Fibroblast of gingiva (primary cell): Measurements from ENCODE around the gene CRAMP1.

Source experiments
- DNase-seq: peaks from one replicate; pipeline ENCODE4 v3.0.0-alpha.2; 2011; ENCODE audit warnings: low read depth

The CRAMP1 gene

DNA sequence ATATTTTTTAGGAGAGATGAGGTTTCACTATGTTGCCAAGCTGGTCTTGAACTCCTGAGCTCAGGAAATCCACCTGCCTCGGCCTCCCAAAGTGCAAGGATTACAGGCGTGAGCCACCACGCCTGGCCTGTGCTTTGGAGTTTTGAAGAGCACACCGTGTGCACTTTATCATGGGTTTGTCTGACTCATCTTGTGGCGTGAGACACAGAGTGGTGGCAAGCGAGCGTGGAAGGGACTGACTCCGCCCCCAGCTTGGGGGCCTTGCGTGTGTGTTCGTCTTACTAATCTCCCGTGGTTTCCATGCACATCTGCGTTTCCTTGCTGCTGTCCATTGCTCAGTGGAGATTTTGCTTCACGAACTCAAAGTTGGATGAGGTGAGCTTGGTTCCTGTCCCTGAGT is 22.9 kb downstream of the CRAMP1 start:
- no peak for DNase-seq

- DNase-seq = no peak
These were observed 25.4 kb downstream of the CRAMP1 start for GRCh38 chr16:1637526-1637925.

GRCh38 chr16:1638757-1639156 is 26.6 kb downstream of the CRAMP1 start:
- no peak for DNase-seq

- DNase-seq = no peak
These were observed 27.1 kb downstream of the CRAMP1 start for GRCh38 chr16:1639282-1639681.

GRCh38 chr16:1639860-1640259 is 27.7 kb downstream of the CRAMP1 start:
- no peak for DNase-seq

DNA sequence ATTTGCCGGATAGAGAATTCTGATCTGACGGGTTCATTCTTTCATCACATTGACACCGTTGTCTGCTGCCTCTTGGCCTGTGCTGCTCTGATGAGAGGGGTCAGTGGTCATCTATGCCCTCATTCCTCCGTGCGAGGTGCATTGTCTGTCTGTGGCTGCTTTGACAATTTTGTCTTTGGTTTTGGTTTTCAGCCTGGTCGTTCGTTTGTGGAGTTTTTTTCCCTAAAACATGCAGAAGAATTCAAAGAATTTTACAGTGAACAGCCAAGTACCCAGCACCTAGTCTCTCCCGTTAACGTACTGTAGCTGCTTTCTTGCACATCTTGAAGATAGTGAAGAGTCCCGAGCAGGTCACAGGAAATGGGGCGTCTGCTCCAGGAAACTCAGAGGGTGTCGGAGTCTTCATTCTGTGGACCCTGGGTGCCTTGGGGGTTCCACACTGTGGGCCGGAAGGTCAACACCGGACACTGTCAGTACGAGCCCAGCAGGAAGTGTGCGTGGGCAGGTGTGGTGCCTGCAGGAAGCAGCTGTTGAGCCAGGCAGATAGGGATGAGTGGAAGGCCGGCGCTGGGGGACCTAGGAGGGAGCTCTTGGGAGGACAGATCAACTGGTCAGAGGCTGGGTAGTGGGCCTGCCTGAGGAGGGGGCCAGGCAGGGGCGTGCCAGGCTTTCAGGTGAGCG is 28.2 kb downstream of the CRAMP1 start:
- no peak for DNase-seq

DNA sequence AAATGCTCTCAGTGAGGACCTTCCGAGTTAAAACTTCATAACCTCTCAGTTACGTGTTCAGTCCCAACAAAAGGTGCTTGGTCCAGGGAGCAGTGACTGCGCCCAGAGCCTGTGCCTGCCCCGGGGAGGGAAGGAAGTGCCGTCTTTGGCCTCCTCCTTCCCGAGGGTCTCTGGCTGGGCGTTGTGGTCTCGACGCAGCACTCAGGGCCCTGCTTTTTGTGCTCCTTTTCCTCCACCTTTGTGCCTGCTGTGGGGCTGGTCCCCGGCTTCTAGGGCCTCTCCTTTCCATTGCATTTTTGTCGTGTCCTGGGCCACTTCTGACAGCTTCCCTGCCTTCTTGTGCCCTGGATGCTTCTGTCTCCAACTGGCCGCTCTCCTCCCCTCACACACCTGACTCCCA is 29.1 kb downstream of the CRAMP1 start:
- no peak for DNase-seq

- DNase-seq = no peak
These were observed 30.0 kb downstream of the CRAMP1 start for GRCh38 chr16:1642148-1642547.

DNA sequence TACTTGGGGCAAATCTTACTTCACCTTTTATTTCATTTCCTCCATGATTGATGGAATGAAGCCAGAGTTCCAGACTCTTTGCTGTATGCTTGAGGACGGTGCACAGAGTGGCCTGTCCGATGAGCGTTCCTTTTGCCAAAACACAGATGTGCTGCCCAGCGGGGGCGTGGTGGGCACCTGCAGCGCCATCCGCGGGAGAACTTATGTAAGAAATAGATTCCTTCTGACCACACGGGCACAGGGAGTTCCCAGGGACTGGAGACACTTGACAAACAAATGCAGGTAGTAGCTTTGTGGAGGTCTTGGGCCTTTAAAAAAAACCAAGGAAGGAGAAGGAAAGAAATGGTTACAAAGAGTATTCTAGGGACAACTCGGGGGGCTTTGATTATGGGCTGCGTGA is 30.6 kb downstream of the CRAMP1 start:
- DNase-seq = no peak

DNA sequence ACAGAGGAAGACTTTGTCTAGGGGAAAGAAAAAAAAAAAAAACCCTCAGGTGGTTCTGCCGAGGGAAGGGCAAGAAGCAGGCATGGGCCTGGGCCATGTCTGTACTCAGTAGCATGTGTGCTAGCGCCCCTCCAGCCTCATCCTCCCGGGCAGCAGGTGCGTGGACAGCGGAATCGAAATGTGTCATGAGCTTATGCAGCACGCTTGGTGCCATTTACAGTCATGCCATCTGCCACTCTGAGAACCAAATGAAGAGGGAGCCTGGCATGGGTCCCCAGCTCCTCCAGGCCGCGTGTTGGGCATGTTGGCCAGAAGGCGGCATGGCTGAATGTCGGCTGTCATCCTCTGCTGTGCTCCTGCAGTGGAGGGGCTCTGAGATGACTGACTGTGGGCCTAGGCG is 31.4 kb downstream of the CRAMP1 start:
- no peak for DNase-seq

DNA sequence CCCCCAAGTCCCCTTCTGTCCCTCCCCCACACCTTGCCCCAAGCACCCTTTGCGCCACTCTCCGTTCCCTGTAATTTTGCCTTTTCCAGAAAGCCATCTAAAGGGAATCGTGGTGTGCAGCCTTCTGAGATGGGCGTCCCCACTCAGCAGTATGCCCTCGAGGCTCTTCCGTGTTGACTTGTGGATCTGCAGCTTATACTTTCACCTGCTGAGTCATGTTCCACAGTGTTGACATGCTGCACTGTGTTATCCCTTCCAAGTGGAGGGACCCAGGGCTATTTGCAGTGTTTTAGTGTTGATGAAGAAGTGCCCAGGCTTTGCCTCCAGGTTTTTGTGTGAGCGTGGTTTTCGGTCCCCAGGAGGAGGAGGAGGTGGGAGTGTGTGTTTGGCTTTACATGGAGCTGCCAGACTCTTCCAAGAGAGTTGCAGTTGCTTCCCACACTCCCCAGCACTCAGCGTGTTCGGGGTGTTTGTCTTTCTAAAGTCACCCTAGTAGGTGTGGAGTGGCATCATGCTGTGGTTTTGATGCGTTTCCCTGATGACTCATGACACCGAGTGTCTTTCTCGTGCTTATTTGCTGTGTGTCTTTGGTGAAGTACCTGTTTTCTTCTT is 33.9 kb downstream of the CRAMP1 start:
- DNase-seq = no peak

GRCh38 chr16:1647856-1648255 is 35.7 kb downstream of the CRAMP1 start:
- no peak for DNase-seq

DNA sequence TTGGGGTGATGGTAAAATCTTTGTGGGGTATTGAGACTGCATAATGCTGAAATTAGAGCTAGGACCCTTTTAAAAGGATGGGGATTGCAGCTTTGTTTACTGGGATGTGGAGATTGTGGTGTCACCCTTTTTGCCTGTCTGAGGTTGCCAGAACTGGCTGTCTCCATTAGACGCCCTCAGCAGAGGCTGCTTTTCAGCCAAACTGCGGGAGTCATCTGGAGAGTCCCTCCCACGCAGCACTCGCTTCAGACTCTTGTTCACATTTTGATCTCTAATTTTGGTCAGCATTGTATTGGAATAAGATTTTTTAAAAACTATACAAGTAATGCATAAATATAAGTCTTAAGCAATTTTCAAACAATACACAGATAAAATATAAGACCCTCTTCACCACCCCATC is 38.0 kb downstream of the CRAMP1 start:
- DNase-seq = no peak

DNA sequence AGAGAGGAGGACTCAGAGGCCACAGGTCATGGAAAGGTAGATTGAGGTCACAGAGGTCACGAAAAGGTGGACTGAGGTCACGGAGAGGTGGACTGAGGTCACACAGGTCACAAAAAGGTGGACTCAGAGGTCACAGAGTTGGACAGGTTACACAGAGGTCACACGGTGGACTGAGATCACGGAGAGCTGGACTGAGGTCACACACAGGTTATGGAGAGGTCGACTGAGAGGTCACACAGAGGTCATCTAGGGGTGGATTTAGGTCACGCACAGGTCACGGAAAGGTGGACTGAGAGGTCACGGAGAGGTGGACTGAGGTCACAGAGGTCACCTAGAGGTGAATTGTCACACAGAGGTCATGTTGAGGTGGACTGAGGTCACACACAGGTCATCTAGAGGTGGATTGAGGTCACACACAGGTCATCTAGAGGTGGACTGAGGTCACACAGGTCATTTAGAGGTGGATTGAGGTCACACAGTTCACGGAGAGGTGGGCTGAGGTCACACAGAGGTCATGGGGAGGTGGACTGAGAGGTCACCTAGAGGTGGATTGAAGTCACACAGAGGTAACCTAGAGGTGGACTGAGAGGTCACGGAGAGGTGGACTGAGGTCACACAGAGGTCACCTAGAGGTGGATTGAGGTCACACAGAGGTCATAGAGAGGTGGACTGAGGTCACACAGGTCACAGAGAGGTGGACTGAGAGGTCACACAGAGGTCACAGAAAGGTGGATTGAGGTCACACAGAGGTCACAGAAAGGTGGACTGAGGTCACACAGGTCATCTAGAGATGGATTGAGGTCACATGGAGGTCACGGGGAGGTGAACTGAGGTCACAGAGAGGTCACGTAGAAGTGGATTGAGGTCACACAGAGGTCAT is 39.2 kb downstream of the CRAMP1 start:
- no peak for DNase-seq

- DNase-seq = no peak
These were observed 39.8 kb downstream of the CRAMP1 start for GRCh38 chr16:1651974-1652312.

- no peak for DNase-seq
These were observed 40.9 kb downstream of the CRAMP1 start for GRCh38 chr16:1653023-1653422.

GRCh38 chr16:1654505-1655268 is 42.5 kb downstream of the CRAMP1 start:
- DNase-seq = no peak

DNA sequence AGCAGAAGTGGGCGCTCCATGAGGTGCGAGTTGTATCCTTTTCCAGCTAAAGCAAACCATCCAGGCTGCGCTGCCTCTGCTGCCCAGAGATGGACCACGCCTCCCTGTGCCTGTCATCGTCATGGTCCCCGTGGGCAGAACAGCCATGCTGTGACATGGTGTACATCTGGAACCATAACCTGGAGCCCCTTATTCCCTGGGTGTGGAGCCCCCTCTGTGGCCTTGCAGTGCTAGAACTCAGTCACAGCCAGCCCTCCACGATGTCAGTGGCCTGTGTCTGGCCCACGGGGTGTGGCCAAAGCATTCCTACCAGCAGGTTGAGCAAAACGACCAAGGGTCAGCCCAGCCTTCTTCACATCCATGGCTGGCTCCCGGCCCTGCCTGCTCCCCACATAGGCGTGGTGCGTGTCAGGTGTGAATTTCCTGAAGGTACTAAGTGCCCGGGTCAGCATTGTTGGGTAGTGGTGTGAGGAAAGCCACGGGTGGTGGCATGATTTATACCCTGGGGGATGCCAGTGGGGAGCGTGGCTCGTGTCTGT is 43.2 kb downstream of the CRAMP1 start:
- DNase-seq = no peak

GRCh38 chr16:1655909-1656807 is 44.0 kb downstream of the CRAMP1 start:
- no peak for DNase-seq

DNA sequence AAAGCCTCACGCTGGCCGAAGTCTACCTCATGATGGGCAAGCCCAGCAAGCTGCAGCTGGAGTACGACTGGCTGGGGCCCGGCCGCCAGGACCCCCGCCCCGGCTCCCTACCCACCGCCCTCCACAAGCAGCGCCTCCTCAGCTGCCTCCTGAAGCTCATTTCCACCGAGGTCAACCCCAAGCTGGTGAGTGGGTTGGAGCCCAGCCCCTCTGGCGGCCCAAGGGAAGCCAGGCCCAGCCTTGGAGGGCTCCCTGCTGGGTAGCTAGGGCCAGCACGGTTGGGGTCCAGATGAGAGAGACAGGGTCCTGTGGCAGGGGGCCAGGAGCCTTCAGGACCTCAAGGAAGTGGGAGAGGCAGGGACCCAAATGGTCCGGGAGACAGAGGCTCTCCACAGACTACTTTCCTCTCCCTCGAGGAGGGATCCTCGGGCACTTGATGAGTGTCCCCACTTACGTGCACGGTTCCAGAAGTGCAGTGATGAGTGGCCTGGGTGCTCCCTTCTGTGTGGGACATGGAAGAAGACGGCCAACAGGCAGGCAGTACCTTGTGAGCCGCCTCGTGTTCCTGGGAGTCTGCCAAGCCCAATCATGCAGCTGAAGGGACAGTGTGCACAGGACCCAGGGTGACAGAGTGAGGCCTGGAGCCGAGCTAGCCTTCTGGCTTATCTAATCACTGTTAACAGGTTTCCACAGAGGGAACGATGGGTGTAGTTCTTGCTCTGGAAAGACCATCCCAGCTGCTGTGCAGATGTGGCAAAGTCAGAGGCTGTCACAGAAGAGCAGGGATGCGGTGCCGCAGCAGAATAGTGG is 44.9 kb downstream of the CRAMP1 start:
- no peak for DNase-seq
